ENCODE data around the gene ABHD16B. TPM values are rescaled to one million over a fixed set of nuclear protein-coding genes. Genes with fewer than 3 reads are reported as not detected.

ABHD16B gene
- total and polyA plus RNA-seq, 2 of the 13 experiments (the other 11 are each of a cell fraction or from before 2014, with no cell fraction given) = not detected

DNA sequence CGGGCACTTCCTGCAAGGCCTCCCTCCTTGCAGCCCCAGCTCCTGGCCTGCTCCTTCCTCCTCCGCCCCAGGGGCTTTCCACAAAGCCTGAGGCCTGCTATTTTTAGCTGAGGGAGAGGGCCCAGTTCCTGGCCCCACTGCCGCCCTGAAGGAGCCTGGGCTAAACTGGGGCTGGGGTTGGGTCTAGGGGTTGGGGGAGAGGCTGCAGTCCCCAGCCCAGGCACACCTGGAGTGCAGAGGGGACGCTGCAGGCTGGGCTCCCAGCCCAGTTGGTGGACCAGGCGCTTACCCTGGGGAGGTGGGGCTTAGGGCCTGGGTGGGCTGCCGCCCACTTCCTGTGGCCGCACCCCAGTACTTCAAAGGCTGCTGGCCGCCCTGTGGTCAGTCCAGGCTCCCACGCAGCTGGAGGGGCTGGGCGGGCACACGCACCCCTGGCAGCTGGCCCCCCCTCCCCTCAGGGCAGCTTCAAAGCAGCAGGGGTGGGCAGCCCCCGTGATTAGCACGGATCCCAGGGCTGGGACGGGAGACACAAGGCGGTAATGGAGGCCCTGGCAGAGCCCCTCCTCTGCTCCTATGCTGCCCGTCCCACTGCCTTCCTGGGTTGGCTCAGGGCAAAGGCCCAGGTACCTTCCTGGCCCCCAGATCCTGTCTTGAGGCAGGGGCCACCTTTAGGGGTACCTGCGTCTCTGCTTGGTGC lies 7.1 kb upstream of the ABHD16B start (continued):
- TF ChIP-seq ZFP41 (CRISPR knock-in tag; IDR thresholded peaks at IDR 0.05; ENCODE audit: borderline replicate concordance) (no peak), ZNF138 (CRISPR knock-in tag; IDR thresholded peaks at IDR 0.05; ENCODE audit: low read depth) (no peak), CC2D1A (CRISPR knock-in tag; IDR thresholded peaks at IDR 0.05) (no peak), ZNF556 (CRISPR knock-in tag; IDR thresholded peaks at IDR 0.05; ENCODE audit: borderline replicate concordance) (peak; percentile 78; the same call in 1 of the 2 replicates), ZNF781 (CRISPR knock-in tag; IDR thresholded peaks at IDR 0.05; ENCODE audit: borderline replicate concordance, not compliant biosample characterization) (no peak), ZNF773 (CRISPR knock-in tag; IDR thresholded peaks at IDR 0.05; ENCODE audit: borderline replicate concordance) (no peak), ZNF563 (CRISPR knock-in tag; IDR thresholded peaks at IDR 0.05) (0 out of 2 replicates have a peak, but pooled peaks have one; percentile 40), ZFY (CRISPR knock-in tag; IDR thresholded peaks at IDR 0.05) (peak; percentile 73), GPN1 (CRISPR knock-in tag; IDR thresholded peaks at IDR 0.05; ENCODE audit: borderline replicate concordance) (no peak), SMAD9 (CRISPR knock-in tag; IDR thresholded peaks at IDR 0.05) (no peak), ZMYM2 (CRISPR knock-in tag; IDR thresholded peaks at IDR 0.05) (no peak), HMG20B (CRISPR knock-in tag; conservative IDR thresholded peaks at IDR 0.05) (no peak), ZBTB1 (CRISPR knock-in tag; IDR thresholded peaks at IDR 0.05; ENCODE audit: borderline replicate concordance) (peak; percentile 19; the same call in 1 of the 2 replicates)
- TF ChIP-seq, protein P1, sequence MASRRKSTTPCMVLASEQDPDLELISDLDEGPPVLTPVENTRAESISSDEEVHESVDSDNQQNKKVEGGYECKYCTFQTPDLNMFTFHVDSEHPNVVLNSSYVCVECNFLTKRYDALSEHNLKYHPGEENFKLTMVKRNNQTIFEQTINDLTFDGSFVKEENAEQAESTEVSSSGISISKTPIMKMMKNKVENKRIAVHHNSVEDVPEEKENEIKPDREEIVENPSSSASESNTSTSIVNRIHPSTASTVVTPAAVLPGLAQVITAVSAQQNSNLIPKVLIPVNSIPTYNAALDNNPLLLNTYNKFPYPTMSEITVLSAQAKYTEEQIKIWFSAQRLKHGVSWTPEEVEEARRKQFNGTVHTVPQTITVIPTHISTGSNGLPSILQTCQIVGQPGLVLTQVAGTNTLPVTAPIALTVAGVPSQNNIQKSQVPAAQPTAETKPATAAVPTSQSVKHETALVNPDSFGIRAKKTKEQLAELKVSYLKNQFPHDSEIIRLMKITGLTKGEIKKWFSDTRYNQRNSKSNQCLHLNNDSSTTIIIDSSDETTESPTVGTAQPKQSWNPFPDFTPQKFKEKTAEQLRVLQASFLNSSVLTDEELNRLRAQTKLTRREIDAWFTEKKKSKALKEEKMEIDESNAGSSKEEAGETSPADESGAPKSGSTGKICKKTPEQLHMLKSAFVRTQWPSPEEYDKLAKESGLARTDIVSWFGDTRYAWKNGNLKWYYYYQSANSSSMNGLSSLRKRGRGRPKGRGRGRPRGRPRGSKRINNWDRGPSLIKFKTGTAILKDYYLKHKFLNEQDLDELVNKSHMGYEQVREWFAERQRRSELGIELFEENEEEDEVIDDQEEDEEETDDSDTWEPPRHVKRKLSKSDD (CRISPR knock-in tag; IDR thresholded peaks at IDR 0.05; ENCODE audit: low read depth) = 0 out of 2 replicates have a peak, but pooled peaks have one; percentile 23
- TF ChIP-seq, protein P2, sequence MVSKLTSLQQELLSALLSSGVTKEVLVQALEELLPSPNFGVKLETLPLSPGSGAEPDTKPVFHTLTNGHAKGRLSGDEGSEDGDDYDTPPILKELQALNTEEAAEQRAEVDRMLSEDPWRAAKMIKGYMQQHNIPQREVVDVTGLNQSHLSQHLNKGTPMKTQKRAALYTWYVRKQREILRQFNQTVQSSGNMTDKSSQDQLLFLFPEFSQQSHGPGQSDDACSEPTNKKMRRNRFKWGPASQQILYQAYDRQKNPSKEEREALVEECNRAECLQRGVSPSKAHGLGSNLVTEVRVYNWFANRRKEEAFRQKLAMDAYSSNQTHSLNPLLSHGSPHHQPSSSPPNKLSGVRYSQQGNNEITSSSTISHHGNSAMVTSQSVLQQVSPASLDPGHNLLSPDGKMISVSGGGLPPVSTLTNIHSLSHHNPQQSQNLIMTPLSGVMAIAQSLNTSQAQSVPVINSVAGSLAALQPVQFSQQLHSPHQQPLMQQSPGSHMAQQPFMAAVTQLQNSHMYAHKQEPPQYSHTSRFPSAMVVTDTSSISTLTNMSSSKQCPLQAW (CRISPR knock-in tag; IDR thresholded peaks at IDR 0.05) = 0 out of 2 replicates have a peak, but pooled peaks have one; percentile 44
- TF ChIP-seq, protein P3, sequence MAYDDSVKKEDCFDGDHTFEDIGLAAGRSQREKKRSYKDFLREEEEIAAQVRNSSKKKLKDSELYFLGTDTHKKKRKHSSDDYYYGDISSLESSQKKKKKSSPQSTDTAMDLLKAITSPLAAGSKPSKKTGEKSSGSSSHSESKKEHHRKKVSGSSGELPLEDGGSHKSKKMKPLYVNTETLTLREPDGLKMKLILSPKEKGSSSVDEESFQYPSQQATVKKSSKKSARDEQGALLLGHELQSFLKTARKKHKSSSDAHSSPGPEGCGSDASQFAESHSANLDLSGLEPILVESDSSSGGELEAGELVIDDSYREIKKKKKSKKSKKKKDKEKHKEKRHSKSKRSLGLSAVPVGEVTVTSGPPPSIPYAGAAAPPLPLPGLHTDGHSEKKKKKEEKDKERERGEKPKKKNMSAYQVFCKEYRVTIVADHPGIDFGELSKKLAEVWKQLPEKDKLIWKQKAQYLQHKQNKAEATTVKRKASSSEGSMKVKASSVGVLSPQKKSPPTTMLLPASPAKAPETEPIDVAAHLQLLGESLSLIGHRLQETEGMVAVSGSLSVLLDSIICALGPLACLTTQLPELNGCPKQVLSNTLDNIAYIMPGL (CRISPR knock-in tag; IDR thresholded peaks at IDR 0.05; ENCODE audit: borderline replicate concordance in 1 of 2, low read depth in 1 of 2) = peak; percentile 41 to 54; a peak in 3 of 4 replicates
- TF ChIP-seq, protein P4, sequence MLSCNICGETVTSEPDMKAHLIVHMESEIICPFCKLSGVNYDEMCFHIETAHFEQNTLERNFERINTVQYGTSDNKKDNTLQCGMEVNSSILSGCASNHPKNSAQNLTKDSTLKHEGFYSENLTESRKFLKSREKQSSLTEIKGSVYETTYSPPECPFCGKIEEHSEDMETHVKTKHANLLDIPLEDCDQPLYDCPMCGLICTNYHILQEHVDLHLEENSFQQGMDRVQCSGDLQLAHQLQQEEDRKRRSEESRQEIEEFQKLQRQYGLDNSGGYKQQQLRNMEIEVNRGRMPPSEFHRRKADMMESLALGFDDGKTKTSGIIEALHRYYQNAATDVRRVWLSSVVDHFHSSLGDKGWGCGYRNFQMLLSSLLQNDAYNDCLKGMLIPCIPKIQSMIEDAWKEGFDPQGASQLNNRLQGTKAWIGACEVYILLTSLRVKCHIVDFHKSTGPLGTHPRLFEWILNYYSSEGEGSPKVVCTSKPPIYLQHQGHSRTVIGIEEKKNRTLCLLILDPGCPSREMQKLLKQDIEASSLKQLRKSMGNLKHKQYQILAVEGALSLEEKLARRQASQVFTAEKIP (CRISPR knock-in tag; IDR thresholded peaks at IDR 0.05; ENCODE audit: borderline replicate concordance) = no peak

All from HepG2 (cell line).